HG03457 (cell line): Measurements from ENCODE around the gene ZDHHC19.
"Not testable (repeated sequence)": the region's sequence is repeated elsewhere in the genome, so short reads cannot be mapped to it uniquely, and the experiment has no call there.

Source experiments
- ATAC-seq: cut with Tn5 transposase; IDR thresholded peaks from one replicate; pipeline ENCODE4 v1.9.1; 2021; ENCODE audit warnings: moderate number of reproducible peaks; ENCODE audit not compliant: unreplicated experiment

The ZDHHC19 gene

DNA sequence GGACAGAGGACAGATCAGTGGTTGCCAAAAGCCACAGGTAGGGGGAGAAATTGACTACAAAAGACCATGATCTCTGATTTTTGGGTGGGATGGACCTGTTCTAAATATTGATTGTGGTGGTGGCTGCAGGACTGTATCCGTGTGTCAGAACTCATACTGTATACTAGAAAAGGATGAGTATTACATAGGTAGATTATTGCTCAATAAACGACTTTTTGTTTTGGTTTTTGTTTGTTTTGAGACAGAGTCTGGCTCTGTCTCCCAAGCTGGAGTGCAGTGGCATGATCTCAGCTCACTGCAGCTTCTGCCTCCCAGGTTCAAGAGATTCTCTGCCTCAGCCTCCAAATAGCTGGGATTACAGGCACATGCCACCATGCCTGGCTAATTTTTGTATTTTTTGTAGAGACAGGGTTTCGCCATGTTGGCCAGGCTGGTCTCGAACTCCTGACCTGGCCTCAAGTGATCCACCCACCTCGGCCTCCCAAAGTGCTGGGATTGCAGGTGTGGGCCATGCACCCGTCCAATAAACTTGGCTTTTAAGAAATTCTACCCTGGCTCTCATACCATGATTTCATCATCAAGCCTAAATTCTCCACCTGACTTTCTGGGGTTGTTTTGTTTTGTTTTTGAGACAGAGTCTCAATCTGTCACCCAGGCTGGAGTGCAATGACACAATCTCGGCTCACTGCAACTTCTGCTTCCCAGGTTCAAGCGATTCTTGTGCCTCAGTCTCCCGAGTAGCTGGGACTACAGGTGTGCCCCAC lies 5.6 kb downstream of the ZDHHC19 start:
- not testable (repeated sequence) for ATAC-seq

DNA sequence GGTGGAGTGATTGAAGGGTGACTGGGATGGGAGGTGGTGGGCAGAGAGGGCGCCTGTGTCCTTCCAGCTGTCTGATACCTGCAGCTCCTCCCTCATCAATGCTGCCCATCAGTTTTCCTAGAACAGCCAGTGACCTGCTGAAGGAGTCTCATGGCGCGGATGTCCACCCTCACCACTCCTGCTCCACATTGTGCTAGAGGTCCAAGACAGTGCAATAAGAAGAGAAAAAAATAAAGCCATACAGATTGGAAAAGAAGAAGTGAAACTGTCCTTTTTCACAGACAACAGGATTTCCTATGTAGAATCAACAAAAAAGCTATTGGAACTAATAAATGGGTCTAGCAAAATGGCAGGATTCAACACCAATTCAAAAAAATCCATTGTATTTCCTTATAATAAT lies 7.4 kb downstream of the ZDHHC19 start:
- no peak for ATAC-seq

DNA sequence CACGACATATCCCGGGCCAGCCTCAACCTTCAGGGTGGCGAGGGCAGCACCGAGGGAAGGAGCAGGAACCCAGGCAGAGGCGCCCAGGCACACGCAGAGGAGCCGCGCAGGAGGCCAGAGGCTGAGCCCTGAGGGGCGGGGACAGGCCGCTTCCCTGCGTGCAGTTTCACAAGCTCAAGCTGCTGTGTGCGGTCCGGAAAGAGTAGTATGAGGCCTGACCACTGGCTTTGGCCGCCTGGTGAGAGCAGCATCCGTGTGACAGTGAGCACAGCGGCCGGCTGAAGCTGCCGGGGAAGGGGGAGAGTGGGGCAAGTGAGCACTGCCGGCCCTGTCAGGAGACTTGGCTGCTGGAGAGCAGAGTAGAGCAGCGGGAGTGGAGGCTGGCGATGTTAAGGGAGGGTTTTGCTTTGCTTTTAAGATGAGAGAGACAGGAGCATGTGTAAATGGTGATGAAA lies 8.7 kb downstream of the ZDHHC19 start:
- no peak for ATAC-seq

DNA sequence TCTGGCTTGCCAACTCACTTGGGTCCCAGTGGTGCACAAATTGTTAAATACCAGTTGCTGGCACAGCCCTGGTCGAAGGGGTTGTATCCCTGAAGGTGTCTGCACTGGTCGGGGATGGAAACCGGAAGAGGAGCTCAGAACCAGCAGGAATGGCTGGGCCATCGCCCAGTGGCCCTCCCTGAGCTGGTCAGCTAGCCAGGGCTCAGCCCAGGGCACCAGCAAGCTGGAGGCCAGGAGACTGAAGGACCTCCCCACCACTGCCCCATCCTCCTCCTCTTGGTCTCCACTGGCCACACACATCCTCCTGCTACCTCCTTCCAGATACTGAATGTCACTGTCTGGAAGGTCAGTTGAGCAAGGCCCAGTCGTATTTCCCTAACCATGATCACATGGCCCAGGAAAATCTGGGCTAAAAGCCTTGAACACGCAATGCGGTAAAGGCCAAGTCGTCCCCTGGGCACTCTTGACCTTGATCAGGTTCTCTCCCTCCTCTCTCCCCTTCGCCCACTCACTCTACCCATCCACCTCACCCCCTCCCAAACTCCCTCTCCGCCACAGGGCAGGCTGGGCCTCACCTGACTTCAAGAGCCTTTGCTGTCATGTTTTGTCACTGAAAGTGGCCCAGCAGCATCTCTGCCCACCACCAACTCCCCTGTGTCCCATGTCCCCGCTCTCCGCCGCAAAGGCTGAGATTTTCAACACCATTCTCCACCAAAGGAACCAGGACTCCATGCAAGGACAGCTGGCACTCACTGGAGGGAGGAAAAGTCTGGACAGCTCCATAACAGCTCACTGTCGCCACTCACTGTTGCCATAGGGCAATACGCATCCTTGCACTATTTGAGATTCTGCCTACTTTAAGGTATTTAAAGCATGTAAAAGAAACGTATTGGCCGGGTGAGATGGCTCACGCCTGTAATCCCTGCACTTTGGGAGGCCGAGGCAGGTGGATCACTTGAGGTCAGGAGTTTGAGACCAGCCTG lies 12.1 kb downstream of the ZDHHC19 start:
- no peak for ATAC-seq

DNA sequence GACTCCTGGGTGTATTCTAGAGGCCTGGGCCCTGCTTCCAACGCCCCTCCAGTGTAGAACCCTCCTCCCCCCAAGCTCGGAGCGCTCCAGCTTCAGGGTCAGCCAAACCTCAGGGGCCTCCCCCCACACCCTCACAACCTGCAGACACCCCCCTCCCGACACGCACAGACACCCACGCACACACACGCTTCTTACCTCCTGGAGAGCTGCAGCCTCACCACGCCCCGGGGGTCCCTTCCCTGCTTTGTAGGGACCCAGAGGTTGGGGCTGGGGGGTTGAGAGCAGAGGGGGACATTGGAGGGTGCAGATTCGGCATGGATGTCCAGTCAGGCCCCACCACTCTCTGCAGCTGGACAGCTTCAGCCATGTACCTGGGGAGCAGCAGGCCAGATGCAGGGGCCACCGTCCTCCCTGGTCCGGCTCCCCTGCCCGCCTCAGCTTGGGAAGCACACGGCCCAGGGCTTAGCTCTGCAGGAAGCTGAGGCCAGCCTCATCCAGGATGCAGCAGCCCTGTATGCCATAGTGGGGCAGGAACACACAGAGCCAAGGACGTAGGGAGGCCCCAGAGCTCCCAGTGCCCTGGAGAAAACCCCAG lies 13.0 kb downstream of the ZDHHC19 start:
- ATAC-seq: no peak

DNA sequence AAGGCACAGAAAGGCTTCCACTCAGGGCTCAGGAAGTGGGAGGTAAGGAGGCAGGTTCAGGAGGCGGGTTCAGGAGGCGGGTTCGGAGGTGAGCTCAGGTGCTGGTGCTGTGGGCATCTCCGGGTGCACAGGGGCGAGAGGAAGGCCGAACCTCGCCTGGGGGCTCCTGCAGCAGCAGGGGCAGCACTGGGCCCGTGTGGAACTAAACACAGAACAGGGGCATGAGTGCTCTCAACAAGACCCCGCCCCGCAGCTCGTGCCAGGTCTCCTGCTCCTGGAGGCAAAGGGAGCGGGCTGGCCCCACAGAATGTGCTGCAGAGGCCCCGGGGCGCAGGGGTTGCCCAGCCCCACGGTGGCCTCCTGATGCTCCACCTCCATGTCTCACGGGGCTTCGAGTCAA lies 13.7 kb downstream of the ZDHHC19 start:
- no peak for ATAC-seq

DNA sequence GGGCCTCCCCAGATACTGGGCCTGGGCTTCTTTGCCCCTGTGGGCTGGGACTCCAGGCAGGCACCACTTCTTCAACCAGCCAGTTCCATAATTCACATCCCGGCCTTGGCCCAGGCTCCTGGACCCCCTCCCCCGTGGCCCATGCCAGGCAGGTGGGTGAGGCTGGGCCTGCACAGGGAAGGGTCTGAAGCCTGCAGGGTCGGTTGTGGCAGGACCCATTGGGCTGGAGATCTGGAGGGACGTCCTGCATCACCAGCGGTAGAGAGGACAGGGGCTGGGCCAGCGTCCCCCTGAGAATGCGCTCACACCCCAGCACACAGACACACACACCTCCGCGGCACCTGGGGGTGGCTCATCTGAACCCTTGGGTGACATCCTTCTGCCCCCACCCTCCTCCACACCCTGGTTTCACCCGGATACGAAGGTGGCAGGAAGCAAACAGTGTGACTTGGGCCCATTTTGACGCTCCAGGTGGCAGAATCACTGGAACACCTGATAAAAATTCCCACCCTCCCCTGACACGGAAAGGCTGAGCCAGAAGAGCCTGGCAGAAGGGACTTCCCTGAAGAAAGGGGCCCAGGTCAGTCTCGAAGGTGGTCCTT lies 15.4 kb downstream of the ZDHHC19 start:
- ATAC-seq: no peak

DNA sequence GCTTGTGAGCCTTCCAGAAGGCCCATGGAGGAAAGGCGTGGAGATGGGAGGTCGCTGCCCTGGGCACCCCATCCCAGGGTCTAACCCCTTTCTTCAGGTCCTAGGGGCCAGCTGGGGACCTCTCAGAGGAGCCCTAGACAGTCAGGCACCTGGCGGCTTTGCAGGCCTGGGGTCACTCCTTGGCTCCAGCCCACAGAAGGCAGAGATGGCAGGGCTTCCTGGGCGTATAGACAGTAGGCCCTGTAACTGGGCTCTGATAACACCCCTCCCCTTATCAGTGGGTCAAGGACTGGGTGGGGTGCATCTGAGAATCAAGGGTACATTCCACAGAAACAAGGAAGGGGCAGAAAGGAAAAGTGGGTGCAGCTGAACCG lies 16.7 kb downstream of the ZDHHC19 start:
- ATAC-seq: no peak

DNA sequence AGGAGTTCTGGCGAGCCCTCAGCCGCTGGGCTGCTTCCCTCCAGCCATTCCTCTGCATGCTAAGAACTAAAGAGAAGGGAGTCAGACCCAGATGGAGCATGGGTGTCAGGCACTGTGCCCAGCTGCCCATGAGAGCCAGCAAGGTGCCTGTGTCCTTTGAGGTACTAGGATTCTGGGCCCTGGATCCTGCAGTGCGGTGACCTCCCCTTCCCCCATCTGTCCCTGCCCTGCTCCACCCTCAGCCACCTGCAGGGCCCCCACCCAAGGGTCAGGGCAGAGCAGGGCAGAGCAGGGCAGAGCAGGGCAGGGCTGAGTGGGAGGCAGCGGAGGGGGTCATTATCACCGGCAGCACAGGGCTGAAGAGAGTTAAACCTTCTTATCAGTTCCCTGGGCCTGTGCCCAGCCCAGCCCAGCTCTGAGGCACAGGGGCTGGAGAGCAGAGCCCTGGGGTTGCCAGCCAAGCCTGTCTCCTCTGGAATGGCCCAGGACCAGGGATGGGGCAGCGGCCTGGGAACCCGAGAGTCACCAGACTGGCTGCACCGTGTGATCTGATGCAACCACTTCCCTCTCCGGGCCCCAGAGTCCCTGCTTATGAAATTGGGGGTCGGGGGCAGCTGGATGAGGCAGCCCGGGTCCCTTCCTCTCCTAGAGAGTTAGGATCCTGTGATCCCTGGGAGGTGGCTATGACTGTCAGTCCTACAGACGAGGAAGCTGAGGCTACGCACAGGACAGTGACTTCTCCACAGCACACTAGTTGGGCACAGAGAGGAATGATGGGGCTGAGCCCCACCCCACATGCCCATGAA lies 17.3 kb downstream of the ZDHHC19 start:
- no peak for ATAC-seq

DNA sequence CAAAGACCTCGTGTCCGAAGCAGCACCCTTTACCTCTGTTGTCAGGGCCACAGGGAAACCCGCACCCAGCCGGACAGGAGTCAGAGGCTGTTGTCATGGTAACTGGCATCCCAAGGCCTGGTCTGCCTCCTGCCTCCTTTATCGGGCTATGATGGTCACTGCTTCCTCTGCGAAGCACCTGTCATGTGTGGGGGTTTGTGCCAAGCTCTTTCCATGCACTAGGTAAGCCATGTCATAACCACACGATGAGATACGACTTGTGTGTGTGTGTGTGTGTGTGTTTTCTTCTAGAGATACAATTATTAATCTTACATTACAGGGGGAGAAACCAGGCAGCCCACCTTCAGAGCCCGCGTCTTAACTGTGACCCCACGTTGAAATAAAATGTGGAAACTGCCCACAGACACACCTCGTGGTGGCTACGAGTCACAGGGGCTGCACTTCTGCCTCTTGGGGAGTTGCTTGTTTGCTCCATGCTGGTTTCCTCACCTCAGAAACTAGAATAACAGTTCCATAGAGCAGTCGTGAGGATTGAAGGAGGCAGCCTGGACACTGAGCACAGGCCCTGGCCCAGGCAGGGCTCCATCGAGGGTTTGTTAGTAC lies 18.0 kb downstream of the ZDHHC19 start:
- ATAC-seq: no peak

DNA sequence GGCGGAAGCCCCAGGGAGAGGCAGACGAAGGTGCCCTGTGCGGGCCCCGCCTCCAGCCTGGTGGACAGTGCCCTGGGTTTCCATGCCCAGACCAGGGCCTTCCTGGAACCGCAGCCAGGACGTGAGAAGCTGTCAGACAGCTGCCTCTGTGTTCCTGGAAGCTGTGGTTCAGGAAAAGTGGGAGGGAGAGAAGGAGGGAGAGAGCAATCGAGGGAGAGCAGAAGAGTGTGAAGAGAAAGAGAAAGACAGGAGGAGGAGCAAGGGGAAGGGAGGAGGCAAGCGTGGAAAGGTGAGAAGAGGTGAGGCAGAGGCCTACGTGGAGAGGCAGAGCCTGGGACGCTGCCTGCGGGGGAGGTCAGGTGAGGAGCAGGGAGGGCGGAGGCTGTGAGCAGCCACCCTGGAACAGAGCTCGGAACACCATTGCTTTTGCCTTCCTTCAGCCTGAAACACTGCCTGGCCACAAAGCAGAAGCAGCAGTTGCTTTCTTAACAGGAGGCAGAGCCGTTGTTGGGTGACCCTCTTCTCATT lies 18.6 kb downstream of the ZDHHC19 start:
- no peak for ATAC-seq

DNA sequence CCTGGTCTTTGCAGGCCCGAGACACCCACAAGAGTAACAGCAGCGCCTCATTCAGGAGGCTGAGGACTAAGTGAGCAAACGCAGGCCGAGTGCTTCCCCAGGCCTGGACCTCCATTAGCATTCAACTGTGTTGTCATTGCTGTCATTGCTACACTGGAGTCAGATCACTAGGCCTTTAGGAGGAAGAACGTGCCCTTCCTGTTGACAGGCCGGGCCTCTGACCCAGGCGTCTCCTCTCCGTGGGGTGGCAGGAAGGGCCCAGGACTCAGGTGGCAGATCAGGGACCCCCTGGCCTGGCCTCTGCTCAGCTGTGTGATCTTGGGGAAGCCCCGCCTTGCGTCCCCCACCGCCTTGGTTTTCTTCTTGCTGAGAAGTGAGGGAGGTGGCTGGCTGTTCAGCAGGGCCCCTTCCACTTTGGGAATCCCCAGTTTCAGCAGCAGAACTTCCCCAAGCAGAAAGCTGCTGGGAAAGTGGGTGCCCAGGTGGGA lies 19.1 kb downstream of the ZDHHC19 start:
- peak; percentile 43 for ATAC-seq

DNA sequence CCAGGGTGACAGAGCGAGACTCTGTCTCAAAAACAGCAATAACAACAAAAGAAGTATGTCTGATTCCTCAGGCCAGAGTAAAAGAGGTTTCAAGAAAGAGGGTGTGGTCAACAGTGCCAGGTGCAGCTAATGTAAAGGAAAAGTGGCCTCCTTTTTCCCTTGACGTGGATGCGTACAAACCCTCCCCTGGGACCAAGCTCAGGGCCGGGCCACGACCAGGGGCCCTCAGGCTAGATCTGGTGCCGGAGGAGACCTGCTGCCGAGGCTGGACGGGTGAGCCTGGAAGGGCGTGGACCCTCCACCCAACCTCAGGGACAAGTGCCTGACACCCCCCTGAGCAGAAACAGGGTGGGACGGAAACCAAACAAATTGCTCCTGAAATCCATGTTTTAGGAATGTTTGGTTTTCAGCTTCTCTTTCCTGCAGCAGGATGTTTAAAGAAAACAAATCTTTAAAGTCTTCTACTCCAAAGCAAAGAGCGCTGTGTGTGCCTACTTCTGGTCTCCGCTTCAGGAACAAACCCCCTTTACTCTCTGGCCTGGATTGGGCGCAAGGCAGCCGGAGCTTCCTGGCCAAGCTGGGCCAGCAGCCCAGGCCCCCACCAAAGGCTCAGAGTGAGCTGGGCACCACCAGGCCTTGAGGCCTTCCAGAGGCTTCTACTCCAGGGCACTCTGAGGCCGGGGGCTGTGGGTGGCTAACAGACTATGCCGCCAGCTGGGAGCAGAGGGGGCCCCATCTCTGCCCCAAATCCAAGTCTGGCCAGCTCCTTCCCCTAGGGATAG lies 21.4 kb downstream of the ZDHHC19 start:
- no peak for ATAC-seq

DNA sequence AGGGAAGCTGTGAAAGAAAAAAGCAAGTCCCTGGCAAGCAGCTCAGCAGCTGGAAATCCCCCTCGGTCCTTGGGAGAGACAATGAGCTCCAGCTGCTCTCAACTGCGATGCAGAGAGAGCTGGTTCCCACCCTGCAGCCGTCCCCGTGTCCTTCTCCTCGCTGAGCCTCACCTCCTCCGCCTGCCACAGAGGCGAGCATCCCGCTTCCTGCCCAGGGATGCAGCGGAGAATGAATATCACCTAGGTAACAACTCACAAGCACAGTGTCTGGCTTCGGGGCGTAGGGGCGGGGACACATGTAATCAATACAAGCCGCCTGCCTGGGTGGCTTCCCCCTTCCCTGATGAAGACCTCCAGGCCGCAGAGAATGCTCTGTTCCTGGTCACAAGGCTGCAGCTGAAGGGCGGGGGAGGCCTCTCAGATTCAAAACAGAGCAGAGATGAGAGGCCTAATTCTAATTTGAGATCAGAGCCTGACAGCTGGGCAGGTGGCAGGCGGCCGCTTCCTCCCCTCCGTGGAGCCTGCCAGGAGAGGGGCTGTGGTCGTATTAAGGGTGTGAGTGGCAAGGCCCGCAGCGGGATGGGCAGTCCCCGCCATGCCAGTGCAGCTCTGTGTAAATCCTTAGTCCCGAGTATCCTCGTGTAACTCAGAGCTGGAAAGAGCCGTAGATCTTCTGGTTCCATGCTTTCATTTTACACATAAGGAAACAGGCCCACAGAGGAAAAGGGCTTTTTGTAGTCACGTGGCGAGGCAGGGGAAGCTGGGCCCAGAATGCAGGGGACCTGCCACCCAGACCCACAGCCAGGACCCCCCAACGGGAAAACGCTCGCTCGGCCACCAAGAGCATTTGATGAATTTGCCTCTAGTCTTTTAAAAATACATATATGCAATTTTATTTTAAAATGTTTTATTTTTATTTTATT lies 24.3 kb downstream of the ZDHHC19 start:
- ATAC-seq: no peak

DNA sequence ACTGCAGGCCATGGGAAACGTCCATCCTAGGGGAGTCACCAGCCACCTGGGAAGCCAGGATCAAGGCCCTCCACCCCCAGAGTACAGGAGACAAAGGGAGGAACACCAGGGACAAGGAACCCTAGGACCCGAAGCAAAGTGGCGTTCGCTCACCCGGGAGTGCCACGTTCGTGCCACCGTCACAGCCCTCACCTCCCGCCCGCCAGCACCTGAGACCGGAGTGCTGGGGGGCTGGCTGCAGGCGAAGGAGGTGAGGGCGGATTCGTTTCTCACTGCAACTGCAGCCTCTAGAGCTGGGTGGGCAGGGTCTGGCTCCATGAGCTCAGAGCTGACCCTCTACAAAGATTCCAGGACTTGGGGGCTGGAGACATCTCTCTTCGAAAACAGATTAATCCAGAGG lies 26.3 kb downstream of the ZDHHC19 start:
- ATAC-seq: no peak

DNA sequence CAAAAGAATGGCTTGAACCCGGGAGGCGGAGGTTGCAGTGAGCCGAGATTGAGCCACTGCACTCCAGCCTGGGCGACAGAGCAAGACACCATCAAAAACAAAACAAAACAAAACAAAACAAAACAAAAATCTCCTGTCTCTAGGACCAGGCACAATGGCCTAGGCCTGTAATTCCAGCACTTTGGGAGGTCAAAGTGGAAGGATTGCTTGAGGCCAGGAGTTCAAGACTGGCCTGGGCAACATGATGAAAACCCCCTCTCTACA lies 27.1 kb downstream of the ZDHHC19 start:
- ATAC-seq: not testable (repeated sequence)

DNA sequence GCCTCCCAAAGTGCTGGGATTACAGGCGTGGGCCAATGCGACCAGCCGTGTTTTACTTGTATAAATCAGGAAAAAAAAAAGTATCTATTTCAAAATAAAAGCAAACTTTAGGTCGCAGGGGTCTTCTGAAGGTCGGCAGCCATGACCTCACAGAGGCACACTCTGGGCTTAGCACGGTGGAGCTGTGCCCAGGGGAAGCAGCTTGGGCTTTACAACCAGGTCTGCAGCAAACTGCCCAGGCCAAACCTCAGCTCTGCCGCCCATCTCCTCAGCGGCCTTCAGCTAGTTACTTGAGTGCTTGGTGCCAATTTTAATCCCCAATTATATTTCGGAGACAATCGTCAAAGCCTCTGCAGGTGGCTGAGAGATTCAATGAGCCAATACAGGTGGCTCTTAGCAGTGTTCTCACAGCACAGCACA lies 30.1 kb downstream of the ZDHHC19 start:
- no peak for ATAC-seq

DNA sequence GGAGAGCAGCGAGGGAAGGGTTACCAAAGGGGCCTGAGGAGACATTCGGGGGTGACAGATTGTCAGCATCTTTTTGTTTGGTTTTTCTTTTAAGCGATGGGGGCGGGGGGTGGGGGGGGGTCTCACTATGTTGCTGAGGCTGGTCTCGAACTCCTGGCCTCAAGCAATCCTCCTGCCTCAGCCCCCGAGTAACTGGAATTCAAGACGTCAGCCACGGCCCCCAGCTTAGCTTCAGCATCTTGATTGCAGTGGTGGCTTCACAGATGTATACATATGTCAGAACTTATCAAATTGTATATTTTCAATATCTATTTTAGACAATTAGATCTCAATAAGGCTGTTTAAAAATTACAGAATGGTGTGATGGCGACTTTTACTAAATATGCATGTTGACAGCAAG lies 30.9 kb downstream of the ZDHHC19 start:
- ATAC-seq: no peak
